ENCODE data around the gene FAR2. TPM values are rescaled to one million over a fixed set of nuclear protein-coding genes. Genes with fewer than 3 reads are reported as not detected.

FAR2 gene
- total RNA-seq, 3 donors from 2014 or later = 39.7 to 93.0 (median 72.2) TPM

GRCh38 chr12:29187756-29188155 lies 38.7 kb downstream of the FAR2 start:
- no peak for ATAC-seq
- Histone ChIP-seq H3K4me1 (ENCODE audit: low read depth) (no peaks in the 10 kb centered on the region), H3K4me3 (no peak overlapping the region), H3K9me3 (no peaks in the 10 kb centered on the region), H3K36me3 (ENCODE audit: low read depth) (no peaks in the 10 kb centered on the region)
- DNase-seq = no peak
- no peak for TF ChIP-seq CTCF (IDR thresholded peaks at IDR 0.05)
- intact Hi-C loops (cut with DNase I, micrococcal nuclease) = no loop called here

GRCh38 chr12:29191267-29191850 lies 42.3 kb downstream of the FAR2 start:
- DNase-seq (no peak), ATAC-seq (peak; percentile 97)
- TF ChIP-seq CTCF (IDR thresholded peaks at IDR 0.05) = no peak
- intact Hi-C loops (cut with DNase I, micrococcal nuclease) = no loop called here
- H3K9me3 ChIP-seq = no peaks in the 10 kb centered on the region
- no peaks in the 10 kb centered on the region for H3K4me1 ChIP-seq (ENCODE audit: low read depth)
- no peaks in the 10 kb centered on the region for H3K36me3 ChIP-seq (ENCODE audit: low read depth)
- no peak overlapping the region for H3K4me3 ChIP-seq

- ATAC-seq (peak; percentile 68), DNase-seq (no peak)
- TF ChIP-seq CTCF (IDR thresholded peaks at IDR 0.05) = no peak
- intact Hi-C loops (cut with DNase I, micrococcal nuclease) = no loop called here
- Histone ChIP-seq H3K36me3 (ENCODE audit: low read depth) (no peaks in the 10 kb centered on the region), H3K4me1 (ENCODE audit: low read depth) (no peaks in the 10 kb centered on the region), H3K4me3 (no peak overlapping the region), H3K9me3 (no peaks in the 10 kb centered on the region)
Observed at GRCh38 chr12:29198901-29199300, 49.8 kb downstream of the FAR2 start.

- H3K4me3 ChIP-seq = no peak overlapping the region
- no peaks in the 10 kb centered on the region for H3K36me3 ChIP-seq (ENCODE audit: low read depth)
- intact Hi-C loops (cut with DNase I, micrococcal nuclease) = no loop called here
- H3K4me1 ChIP-seq (ENCODE audit: low read depth) = no peaks in the 10 kb centered on the region
- no peak for TF ChIP-seq CTCF (IDR thresholded peaks at IDR 0.05)
- ATAC-seq = no peak
- no peak for DNase-seq
- H3K9me3 ChIP-seq = no peaks in the 10 kb centered on the region
Observed at GRCh38 chr12:29200586-29200985, 51.5 kb downstream of the FAR2 start.

GRCh38 chr12:29201296-29201695 lies 52.2 kb downstream of the FAR2 start:
- H3K36me3 ChIP-seq (ENCODE audit: low read depth) = no peaks in the 10 kb centered on the region
- no peak for TF ChIP-seq CTCF (IDR thresholded peaks at IDR 0.05)
- no peak for ATAC-seq
- DNase-seq = no peak
- intact Hi-C loops (cut with DNase I, micrococcal nuclease) = no loop called here
- H3K9me3 ChIP-seq = no peaks in the 10 kb centered on the region
- H3K4me3 ChIP-seq = no peak overlapping the region
- no peaks in the 10 kb centered on the region for H3K4me1 ChIP-seq (ENCODE audit: low read depth)

GRCh38 chr12:29201746-29202145 lies 52.7 kb downstream of the FAR2 start:
- H3K9me3 ChIP-seq = no peaks in the 10 kb centered on the region
- TF ChIP-seq CTCF (IDR thresholded peaks at IDR 0.05) = no peak
- ATAC-seq (no peak), DNase-seq (no peak)
- intact Hi-C loops (cut with DNase I, micrococcal nuclease) = no loop called here
- H3K36me3 ChIP-seq (ENCODE audit: low read depth) = no peaks in the 10 kb centered on the region
- no peaks in the 10 kb centered on the region for H3K4me1 ChIP-seq (ENCODE audit: low read depth)
- no peak overlapping the region for H3K4me3 ChIP-seq
